ENCODE results near the gene DCTN4. TPM values are rescaled to one million over a fixed set of nuclear protein-coding genes. Genes with fewer than 3 reads are reported as not detected.
A peak's percentile ranks its signal among the peaks of the same experiment; 100 is the strongest.
"Not testable (repeated sequence)": the region's sequence is repeated elsewhere in the genome, so short reads cannot be mapped to it uniquely, and the experiment has no call there.

The DCTN4 gene
- total RNA-seq, result 10 to 100 TPM; 65.4 to 78.5 (median 72.8) TPM

DNA sequence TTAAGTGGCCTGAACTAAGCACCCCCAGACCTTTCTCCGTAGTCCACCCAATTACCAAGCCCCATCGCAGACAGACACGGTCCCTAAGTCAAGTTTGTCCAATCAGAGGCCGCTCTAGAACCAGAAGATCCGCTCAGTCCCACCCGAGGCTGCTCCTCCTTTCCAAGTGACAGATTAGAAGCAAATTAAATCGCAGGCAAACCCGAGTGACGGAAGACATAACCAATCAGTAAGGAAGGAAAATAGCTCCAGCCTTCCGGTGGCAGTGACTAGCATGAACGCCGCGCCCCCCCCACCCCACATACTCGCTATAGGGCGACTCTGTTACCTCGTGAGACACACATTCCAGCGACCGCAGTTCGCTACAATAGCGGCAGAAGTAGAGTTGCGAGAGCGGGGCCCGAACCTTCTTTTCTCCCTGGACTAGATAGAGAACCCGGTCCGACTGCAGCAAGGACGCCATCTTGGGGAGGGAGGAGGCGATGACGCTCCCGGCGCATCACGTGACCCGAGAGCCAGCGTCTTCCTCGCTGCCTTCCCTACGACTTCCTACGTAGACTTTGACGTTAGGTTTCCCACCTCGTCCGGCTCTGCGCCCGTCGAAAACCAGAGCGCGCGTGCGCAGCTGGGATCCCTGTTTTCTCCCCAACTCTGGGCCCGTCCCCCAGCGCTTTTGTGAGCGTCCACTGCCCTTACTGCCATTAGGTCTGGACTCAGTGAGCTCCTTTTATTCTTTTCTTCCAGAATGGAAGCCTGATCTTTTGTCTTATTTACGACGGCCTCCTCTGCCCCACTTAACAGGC, at the start of gene DCTN4:
Gene DCTN4 (minus strand): TSS at position 487 of the 803 bp plus-strand sequence. CDS start 24 bp downstream, at position 463.
- H3K27me3 ChIP-seq, result no peaks in the 10 kb centered on the region
- intact Hi-C loops (cut with DNase I), result no loop called here
- peaks cover 18 to 26% of the 10 kb centered on the region in 2 donors for H3K4me1 ChIP-seq
- peak within 1 kb of the TSS; percentile 64 to 72 (median 67) for H3K4me3 ChIP-seq (replicated peaks in 1 of 3)
- H3K9me3 ChIP-seq, result no peaks in the 10 kb centered on the region
- DNase-seq, result peak; percentile 95 to 96
- peaks cover 4 to 6% of the 10 kb centered on the region in 2 donors for H3K36me3 ChIP-seq
- TF ChIP-seq POLR2A (IDR thresholded peaks at IDR 0.05) (peak in 1 of 2 donors; percentile 63), CTCF (IDR thresholded peaks at IDR 0.05) (peak in 1 of 6 experiments; percentile 20)
- peak within 1 kb of the TSS; percentile 95 to 99 (median 98) for H3K27ac ChIP-seq
- 1% methylated on average over 36 to 39 of the region's 51 CpGs for WGBS, 2 donors

DNA sequence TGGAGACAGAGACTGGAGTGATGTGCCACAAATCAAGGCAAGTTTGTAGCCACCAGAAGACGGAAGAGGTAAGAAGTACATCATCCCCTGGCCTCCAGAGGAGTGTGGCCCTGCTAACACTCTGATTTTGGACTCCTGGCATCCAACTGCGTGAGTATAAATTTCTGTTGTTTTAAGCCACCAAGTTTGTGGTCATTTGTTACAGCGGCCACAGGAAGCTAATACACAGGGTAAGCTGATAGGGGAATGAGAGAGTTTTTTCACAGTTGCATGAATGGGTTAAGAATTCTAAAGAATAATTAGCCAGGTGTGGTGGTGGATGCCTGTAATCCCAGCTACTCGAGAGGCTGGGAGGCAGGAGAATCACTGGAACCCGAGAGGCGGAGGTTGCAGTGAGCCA, 45.6 kb upstream of the DCTN4 start:
- intact Hi-C loops (cut with DNase I), result loop anchor here (5.0 kb wide), 1 partner anchor 363 kb away; no protein-coding TSS in a partner anchor
- no peak for DNase-seq
- 93 to 94% methylated on average over 6 of the region's 6 CpGs for WGBS, 2 donors

GRCh38 chr5:150801117-150801927, 42.5 kb upstream of the DCTN4 start:
- Histone ChIP-seq H3K27ac (peak overlapping the region in 1 of 3 donors; percentile 8), H3K4me1 (peaks cover 0 to 3% of the 10 kb centered on the region in 2 donors), H3K4me3 (replicated peaks in 1 of 3) (peak overlapping the region in 1 of 3 donors; percentile 14), H3K9me3 (no peaks in the 10 kb centered on the region), H3K27me3 (no peaks in the 10 kb centered on the region), H3K36me3 (no peaks in the 10 kb centered on the region)
- TF ChIP-seq POLR2A (IDR thresholded peaks at IDR 0.05) (no peak), CTCF (IDR thresholded peaks at IDR 0.05) (peak in 5 of 6 experiments; percentile 38 to 75 (median 43))
- peak in 1 of 2 donors; percentile 23 for DNase-seq
- intact Hi-C loops (cut with DNase I), result loop anchor here (5.0 kb wide), 1 partner anchor 366 kb away; no protein-coding TSS in a partner anchor
- 8 to 11% methylated on average over 15 of the region's 15 CpGs for WGBS, 2 donors

More for the DNA sequence above, 45.6 kb upstream of the DCTN4 start:
- Histone ChIP-seq H3K9me3 (no peaks in the 10 kb centered on the region), H3K36me3 (no peaks in the 10 kb centered on the region), H3K27ac (no peak overlapping the region), H3K4me3 (replicated peaks in 1 of 3) (no peak overlapping the region), H3K27me3 (no peaks in the 10 kb centered on the region), H3K4me1 (peaks cover 0 to 3% of the 10 kb centered on the region in 2 donors)
- TF ChIP-seq POLR2A (IDR thresholded peaks at IDR 0.05), result no peak

DNA sequence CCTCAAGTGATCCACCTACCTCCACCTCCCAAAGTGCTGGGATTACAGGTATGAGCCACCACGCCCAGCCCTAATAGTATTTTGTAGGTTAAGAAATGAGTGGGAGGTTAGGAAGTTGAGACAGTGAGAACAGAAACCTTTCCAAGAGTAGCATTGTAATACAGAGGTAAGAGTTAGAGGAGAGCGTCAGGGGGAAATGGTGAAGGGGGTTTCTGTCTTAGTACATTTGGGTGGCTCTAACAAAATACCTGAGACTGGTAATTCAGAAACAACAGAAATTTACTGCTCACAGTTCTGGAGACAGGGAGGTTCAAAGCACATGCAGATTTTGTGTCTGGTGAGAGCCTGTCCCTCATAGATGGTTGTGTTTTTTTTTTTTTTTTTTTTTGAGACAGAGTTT, 38.6 kb upstream of the DCTN4 start:
- Histone ChIP-seq H3K36me3 (peaks cover 9 to 12% of the 10 kb centered on the region in 2 donors), H3K27ac (no peak overlapping the region), H3K9me3 (no peaks in the 10 kb centered on the region), H3K4me3 (replicated peaks in 1 of 3) (no peak overlapping the region), H3K4me1 (peaks cover 0 to 3% of the 10 kb centered on the region in 2 donors), H3K27me3 (no peaks in the 10 kb centered on the region)
- intact Hi-C loops (cut with DNase I), result no loop called here
- WGBS, 2 donors, result 94 to 97% methylated on average over 2 of the region's 2 CpGs
- DNase-seq, result no peak
- TF ChIP-seq CTCF (IDR thresholded peaks at IDR 0.05) (no peak), POLR2A (IDR thresholded peaks at IDR 0.05) (no peak)

DNA sequence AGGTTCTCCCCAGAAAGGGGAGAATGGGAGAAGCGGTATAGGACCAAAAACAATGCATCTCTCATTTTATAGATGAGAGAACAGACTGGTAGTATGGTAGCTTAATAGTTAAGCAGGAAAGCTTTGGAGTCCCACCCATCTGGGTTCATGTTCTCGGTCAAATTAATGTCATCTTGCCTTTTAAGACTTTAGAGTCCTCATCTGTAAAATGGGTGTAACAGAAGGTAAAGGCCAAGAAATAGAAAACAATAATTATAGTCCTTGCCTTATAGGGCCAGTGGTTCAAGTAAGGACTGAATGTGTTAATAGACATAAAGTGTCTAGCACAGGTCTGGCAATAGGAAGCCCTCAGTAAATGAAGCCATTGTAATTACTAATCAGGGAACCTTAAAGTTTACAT, 36.1 kb upstream of the DCTN4 start:
- WGBS, 2 donors, result 93 to 98% methylated on average over 2 of the region's 2 CpGs
- Histone ChIP-seq H3K4me3 (replicated peaks in 1 of 3) (no peak overlapping the region), H3K4me1 (peaks cover 0 to 8% of the 10 kb centered on the region in 2 donors), H3K36me3 (peaks cover 9 to 12% of the 10 kb centered on the region in 2 donors), H3K27ac (no peak overlapping the region), H3K9me3 (no peaks in the 10 kb centered on the region), H3K27me3 (no peaks in the 10 kb centered on the region)
- TF ChIP-seq CTCF (IDR thresholded peaks at IDR 0.05) (no peak), POLR2A (IDR thresholded peaks at IDR 0.05) (no peak)
- intact Hi-C loops (cut with DNase I), result no loop called here
- no peak for DNase-seq

GRCh38 chr5:150793423-150793888, 34.6 kb upstream of the DCTN4 start:
- H3K27ac ChIP-seq; H3K27me3 ChIP-seq; intact Hi-C loops (cut with DNase I); DNase-seq; H3K9me3 ChIP-seq; H3K4me3 ChIP-seq (replicated peaks in 1 of 3): not testable (repeated sequence)
- peaks cover 9 to 12% of the 10 kb centered on the region in 2 donors for H3K36me3 ChIP-seq
- peaks cover 0 to 13% of the 10 kb centered on the region in 2 donors for H3K4me1 ChIP-seq
- WGBS, 2 donors, result 87 to 93% methylated on average over 2 of the region's 2 CpGs

Data from thyroid gland (tissue), 4 donors.